Anterior cingulate cortex (tissue), 58 donors: Measurements from ENCODE around the gene HOXD8.

Experiments
- DNase-seq, 58 donors: peaks; one replicate each; lab custom pipeline; 2025; lab: John Stamatoyannopoulos, UW

Gene HOXD8

DNA sequence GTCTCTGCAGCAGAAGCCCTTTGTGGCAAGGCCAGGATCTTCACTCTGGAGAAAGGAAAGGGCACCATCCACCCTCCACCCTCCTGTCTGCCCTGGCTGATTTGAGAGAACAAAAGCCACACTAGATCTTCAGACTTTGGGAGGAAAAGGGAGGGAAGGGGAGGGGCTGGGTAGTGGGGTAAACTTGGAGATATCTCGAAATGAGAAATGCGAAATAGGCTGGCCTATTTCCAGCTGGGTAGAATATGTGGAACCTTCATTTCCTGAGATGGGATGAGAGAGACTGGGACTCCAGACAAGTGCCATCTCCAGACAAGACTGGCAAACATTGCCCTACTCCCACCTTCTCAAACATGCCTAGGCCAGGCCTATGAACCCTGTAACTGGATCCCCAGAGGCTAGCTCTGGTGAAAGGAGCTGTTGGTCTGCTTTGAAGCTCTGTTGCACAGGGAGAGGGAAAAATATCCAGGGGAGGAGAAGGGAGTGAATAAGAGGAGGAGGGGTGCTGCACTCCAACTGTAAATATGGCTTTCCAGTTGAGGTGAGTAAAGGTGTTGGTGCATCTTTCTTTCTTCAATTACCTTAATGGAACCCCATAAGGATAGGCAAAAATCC lies 28.2 kb upstream of the HOXD8 start:
- no peak for DNase-seq

GRCh38 chr2:176101842-176102241 lies 27.7 kb upstream of the HOXD8 start:
- no peak for DNase-seq

- DNase-seq, result no peak
Measured at GRCh38 chr2:176102309-176102866, 27.1 kb upstream of the HOXD8 start.

- DNase-seq, result no peak
Measured at GRCh38 chr2:176103194-176103593, 26.3 kb upstream of the HOXD8 start.

GRCh38 chr2:176103742-176104315 lies 25.7 kb upstream of the HOXD8 start:
- DNase-seq, result no peak

GRCh38 chr2:176104316-176105077 lies 25.0 kb upstream of the HOXD8 start:
- DNase-seq, result no peak

GRCh38 chr2:176105078-176105729 lies 24.3 kb upstream of the HOXD8 start:
- DNase-seq, result no peak

GRCh38 chr2:176105730-176106580 lies 23.6 kb upstream of the HOXD8 start:
- DNase-seq, result no peak

DNA sequence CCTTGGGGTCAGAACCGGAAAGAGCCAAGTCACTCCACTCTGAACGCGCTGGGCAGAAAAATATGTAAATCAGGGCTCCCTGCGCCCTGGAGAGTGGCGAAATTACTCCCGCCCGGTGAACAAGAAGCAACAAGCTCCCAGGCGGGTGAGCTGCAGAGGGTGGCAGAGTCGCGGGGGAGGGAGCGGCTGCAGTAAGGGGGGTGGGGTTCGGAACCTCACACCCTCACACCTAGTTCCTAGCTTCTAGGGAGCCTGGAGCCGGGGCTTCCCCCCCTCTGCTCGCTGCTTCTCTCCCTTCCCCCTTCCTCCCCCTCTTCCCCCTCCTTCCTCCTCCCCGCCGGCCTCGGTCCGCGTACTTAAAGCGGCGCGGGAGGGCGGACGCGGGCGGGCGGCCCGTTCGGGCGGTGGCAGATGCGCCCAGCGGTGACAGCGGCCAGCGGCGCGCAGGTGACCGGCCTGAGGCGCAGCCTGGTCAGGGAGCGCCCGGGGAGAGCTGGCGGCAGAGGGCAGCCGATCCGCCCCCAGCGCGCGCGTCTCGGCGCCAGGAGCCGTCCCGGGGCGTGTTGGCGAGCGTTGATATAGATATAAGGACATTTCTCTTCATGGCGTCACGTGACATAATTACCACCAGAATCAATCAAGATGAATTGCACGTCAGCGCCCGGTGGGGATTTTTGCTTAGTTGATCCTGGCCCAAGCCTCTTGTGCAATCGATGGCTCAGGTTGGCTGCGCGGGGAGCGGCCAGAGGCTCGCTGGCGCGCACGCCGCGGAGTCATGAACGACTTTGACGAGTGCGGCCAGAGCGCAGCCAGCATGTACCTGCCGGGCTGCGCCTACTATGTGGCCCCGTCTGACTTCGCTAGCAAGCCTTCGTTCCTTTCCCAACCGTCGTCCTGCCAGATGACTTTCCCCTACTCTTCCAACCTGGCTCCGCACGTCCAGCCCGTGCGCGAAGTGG lies 22.6 kb upstream of the HOXD8 start, which contains the start of gene HOXD11:
Gene HOXD11 (plus strand): TSS at position 700 of the 959 bp plus-strand sequence. CDS start 76 bp downstream, at position 776.
- no peak for DNase-seq

DNA sequence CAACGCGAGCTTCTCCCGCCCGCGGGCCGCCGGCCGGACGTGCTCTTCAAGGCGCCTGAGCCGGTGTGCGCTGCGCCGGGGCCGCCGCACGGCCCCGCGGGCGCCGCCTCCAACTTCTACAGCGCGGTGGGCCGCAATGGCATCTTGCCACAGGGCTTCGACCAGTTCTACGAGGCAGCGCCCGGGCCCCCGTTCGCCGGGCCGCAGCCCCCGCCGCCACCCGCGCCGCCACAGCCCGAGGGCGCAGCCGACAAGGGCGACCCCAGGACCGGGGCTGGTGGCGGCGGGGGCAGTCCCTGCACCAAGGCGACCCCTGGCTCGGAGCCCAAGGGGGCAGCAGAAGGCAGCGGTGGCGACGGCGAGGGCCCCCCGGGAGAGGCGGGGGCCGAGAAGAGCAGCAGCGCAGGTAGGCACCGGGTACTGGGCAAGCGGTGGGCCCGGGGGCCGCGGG lies 21.7 kb upstream of the HOXD8 start:
- DNase-seq, result no peak

- no peak for DNase-seq
Measured at GRCh38 chr2:176109192-176109901, 20.2 kb upstream of the HOXD8 start.

- DNase-seq, result no peak
Measured at GRCh38 chr2:176109946-176110345, 19.6 kb upstream of the HOXD8 start.

DNA sequence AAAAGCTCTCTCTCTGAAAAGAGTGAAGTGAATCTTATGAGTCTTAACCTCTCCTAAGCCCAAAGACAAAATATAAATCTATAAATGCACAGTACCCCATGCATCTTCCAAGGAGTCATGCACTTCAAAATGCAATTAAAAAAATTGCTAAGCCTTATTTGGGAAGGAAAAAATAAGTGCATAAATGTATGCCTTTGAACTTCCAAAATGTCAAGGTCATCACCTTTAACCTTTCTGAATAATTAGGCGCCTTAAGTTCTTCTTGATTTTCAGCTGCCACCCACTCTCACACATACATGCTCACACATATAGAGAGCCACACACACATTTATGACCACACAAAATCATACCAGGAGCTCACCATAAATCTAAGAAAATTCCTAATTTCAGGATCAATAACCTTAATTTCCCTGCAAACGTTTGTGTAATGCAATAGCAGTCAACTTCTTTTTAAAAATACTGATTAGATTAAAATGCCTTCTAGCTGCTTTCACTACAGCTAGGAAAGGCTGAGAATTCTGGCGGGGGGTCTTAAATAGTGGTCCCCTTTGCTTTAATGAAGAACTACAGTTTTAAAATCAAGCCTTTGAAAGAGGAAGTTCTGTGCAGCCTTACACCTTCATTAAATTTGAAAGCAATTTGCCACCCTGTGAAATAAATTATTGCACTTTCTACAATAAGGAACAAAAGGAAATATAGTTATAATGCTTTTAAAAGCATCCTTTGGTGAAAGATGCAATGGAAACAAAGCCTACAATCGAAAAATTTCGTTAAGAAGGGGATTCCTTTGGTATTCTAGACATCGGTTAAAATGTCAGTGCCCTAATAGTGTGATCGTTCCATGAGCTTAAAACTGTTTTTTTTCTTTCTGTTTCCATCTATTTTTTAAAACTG lies 18.8 kb upstream of the HOXD8 start:
- no peak for DNase-seq

- no peak for DNase-seq
Measured at GRCh38 chr2:176111309-176111663, 18.2 kb upstream of the HOXD8 start.

DNA sequence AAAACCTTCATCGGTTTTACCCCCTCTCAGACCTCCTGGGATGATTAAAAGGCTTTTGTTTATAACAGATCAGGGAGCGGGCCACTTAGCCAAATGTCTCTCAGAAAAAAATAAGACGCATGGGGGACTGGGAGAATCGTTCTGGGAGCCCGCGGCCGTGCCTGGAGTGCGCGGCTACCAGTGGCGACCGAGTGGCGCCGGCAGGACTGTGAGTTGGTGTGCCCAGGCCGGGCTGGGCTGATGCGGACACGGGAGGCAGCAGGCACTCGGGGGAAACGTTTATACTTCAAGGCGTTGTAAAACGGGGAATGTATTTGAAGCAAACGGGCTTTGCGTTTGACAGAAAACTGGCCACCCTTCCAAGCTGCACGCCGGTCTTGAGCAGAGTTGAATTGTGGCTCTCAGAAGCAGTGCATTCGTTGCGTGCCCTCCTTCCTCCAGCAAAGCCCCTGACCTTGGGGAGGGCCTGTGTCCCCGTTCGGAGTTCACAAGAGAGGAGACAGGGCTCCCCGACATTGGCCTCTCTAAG lies 17.6 kb upstream of the HOXD8 start:
- no peak for DNase-seq

GRCh38 chr2:176112375-176113302 lies 16.9 kb upstream of the HOXD8 start:
- no peak for DNase-seq
